Fibroblast of lung (primary cell): Measurements from ENCODE around the gene ADGRD2.

ENCODE experiments used
- EZH2 ChIP-seq: IDR thresholded peaks from 2 replicates; pipeline ENCODE4 v1.5.1; 2012; ENCODE audit warnings: low read length, control low read depth, mild to moderate bottlenecking; ENCODE audit errors: missing control alignments
- TF ChIP-seq, protein P1 (sequence below), 2 donors: IDR thresholded peaks in 1 of 2; conservative IDR thresholded peaks in 1 of 2; 1 replicate in 1 of 2; 2 replicates in 1 of 2; pipeline ENCODE4 v1.5.1; 2011 to 2012; ENCODE audit warnings: low read length in 2 of 2, control low read depth in 1 of 2, inconsistent platforms in 1 of 2, low read depth in 1 of 2, mild to moderate bottlenecking in 1 of 2

DNA sequence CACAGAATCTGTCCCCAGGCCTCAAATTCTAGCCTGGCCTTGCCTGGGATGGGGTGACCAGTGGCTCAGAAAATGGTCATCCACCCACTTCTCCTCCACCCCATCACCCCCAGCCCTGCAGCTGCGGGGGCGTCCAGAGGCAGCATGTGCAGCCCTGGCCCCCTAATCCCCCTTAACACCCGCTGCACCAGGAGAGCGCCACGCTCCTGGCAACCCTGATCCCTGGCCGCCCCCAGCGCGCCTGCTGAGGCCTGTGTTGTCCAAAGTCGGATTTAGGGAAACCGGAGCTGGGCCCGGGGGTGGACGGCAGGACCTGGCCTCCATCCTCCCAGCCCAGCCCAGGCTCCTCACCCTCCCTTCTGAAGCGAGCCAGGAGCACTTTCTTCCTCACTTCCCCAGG is 35.0 kb downstream of the ADGRD2 start:
- TF ChIP-seq, protein P1, sequence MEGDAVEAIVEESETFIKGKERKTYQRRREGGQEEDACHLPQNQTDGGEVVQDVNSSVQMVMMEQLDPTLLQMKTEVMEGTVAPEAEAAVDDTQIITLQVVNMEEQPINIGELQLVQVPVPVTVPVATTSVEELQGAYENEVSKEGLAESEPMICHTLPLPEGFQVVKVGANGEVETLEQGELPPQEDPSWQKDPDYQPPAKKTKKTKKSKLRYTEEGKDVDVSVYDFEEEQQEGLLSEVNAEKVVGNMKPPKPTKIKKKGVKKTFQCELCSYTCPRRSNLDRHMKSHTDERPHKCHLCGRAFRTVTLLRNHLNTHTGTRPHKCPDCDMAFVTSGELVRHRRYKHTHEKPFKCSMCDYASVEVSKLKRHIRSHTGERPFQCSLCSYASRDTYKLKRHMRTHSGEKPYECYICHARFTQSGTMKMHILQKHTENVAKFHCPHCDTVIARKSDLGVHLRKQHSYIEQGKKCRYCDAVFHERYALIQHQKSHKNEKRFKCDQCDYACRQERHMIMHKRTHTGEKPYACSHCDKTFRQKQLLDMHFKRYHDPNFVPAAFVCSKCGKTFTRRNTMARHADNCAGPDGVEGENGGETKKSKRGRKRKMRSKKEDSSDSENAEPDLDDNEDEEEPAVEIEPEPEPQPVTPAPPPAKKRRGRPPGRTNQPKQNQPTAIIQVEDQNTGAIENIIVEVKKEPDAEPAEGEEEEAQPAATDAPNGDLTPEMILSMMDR (conservative IDR thresholded peaks at IDR 0.05 in 1 of 2, IDR thresholded peaks at IDR 0.05 in 1 of 2; ENCODE audit: low read depth in 1 of 2, low read length in 2 of 2): no peak
- no peak for TF ChIP-seq EZH2
